Frontal cortex (tissue), 4 donors: ENCODE results near the gene KIAA0040. TPM values are rescaled to one million over a fixed set of nuclear protein-coding genes. Genes with fewer than 3 reads are reported as not detected.
"Not testable (repeated sequence)": the region's sequence is repeated elsewhere in the genome, so short reads cannot be mapped to it uniquely, and the experiment has no call there.

ENCODE experiments used
- DNase-seq, 2 donors: peaks; one replicate each; pipeline ENCODE4 v3.0.0; 2012; ENCODE audit warnings: low spot score in 2 of 2
- FAIRE-seq: peaks from 2 replicates; lab custom pipeline; 2012; peaks lifted over from hg19 to GRCh38; lab: Jason Lieb, UNC
- total RNA-seq: library from RNA; depleted of rRNA; stranded (reverse); fragments of >200 nt; gene quantifications from one replicate; pipeline ENCODE4 v1.2.3, GENCODE V29; 2014
- donor health status: control.
- donor health status: control.
- donor health status: control.

Gene KIAA0040
- total RNA-seq, 1 donor from 2014 or later = 0.41 TPM

DNA sequence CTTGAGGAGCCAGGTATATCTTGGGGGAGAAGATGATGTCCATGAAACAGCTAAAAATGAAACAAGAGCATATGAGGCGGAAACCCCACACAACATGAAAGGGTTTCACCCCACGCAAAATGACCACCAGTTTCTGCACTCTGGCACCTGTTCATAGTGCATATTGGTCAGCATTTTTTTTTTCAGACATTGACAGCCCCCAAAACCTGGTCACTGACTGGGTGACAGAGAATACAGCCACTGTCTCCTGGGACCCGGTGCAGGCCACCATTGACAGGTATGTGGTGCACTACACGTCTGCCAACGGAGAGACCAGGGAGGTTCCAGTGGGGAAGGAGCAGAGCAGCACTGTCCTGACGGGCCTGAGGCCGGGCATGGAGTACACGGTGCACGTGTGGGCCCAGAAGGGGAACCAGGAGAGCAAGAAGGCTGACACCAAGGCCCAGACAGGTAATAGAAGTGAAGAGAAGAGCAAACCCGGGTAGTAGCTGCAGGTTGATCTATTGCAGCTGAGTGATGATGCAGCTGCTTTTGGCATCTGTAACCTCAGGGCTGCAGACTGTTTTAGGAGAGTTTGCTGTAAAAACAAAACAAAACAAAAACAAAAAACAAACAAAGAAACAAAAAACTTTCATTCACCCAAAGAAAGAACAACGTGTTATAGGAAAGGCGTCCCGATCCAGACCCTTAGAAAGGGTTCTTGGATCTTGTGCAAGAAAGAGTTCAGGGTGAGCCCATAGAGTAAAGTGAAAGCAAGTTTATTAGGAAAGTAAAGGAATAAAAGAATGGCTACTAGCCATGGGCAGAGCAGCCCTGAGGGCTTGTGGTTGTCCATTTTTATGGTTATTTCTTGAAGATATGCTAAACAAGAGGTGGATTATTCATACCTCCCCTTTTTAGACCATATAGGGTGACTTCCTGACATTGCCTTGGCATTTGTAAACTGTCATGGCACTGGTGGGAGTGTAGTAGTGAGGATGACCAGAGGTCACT, 73.9 kb downstream of the KIAA0040 start:
- FAIRE-seq = no peak
- DNase-seq = no peak

DNA sequence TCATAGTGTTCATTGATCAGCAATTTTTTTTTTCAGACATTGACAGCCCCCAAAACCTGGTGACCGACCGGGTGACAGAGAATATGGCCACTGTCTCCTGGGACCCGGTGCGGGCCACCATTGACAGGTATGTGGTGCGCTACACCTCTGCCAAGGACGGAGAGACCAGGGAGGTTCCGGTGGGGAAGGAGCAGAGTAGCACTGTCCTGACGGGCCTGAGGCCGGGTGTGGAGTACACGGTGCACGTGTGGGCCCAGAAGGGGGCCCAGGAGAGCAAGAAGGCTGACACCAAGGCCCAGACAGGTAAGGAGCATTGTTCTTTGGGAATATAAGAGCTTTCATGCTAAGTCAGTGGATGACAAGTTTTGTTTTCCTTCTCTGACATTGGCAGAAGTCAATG, 75.7 kb downstream of the KIAA0040 start:
- DNase-seq = no peak
- no peak for FAIRE-seq

DNA sequence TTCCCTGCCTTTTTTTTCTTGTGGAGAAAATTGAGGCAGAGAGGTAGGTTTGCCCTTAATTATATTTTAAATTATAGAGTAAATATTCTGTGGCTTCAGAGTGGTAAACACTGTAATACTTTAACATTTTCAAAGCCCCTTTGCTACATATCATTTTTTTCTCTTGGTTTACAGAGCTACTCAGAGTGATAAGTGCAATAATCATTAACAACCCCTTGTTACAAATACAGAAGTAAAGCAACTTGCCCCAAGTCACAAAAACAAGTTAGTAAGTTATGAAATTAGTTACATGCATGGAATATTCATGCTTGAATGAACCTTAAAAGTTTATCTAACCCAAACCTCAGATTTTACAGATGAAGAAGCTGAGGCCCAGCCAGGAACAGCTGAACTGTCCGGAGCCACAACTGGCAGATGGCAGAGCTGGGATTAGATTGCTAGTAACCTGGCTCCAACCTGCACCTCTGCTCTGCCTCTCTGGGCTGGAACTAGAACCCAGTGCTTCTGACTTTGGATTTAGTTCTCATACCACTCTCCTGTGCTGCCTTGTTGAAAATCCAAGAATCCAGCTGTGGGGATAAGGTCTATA, 76.3 kb downstream of the KIAA0040 start:
- DNase-seq (no peak), FAIRE-seq (no peak)

DNA sequence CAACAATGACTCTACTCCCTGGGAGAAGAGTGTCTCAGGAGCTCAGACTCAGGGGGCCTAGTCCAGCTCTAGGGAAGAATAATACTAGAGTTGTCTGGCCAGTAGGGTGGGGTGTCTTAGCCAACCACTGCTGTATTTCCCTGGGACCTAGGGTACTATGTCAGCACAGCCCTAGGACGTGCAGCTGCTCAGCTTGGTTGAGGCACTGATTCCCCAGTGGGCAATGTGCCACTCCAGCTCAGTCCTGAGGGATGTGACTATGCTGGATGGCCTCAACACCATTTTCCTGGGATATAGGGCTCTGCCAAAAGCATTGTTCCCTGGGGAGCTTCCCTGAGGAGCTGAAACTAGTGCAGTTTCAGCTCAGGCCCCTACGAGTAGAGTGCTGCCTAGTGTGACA, 77.6 kb downstream of the KIAA0040 start:
- FAIRE-seq = no peak
- DNase-seq = no peak

DNA sequence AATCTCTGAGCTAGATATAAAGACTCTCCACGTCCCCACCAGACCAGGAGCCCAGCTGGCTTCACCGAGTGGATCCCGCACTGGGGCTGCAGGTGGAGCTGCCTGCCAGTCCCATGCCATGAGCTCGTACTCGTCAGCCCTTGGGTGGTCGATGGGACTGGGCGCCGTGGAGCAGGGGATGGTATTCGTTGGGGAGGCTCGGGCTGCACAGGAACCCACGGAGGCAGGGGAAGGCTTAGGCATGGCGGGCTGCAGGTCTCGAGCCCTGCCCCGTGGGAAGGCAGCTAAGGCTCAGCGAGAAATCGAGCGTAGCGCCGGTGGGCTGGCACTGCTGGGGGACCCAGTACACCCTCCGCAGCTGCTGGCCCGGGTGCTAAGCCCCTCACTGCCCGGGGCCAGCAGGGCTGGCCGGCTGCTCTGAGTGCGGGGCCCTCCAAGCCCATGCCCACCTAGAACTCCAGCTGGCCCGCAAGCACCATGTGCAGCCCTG, 84.2 kb downstream of the KIAA0040 start:
- not testable (repeated sequence) for FAIRE-seq, DNase-seq

Other genes with a start within 250 kb of the KIAA0040 start
- gene CACYBP, start 192.8 kb downstream of the KIAA0040 start, total RNA-seq = 182 TPM
- gene MRPS14, start 169.4 kb downstream of the KIAA0040 start, total RNA-seq = 46.9 TPM
- 0.82 TPM for gene TNN, start 124.9 kb downstream of the KIAA0040 start, total RNA-seq